WTC11 (cell line): ENCODE measurements around the gene ZBTB7B. TPM values are rescaled to one million over a fixed set of nuclear protein-coding genes. Genes with fewer than 3 reads are reported as not detected.

Experiments used
- ATAC-seq: fragments of 200-7000 bp; cut with Tn5 transposase; 2 replicates; pipeline ENCODE4 v1.10.0; 2021; ENCODE audit warnings: mild to moderate bottlenecking, moderate library complexity
- CTCF ChIA-PET: fragments of 300-600 bp; sonication (Branson Sonifier 250); formaldehyde crosslinking; loops from one replicate; lab custom pipeline; 2021; ENCODE audit warnings: antibody characterized with exemption; lab: Charles Lee
- POLR2A ChIA-PET: fragments of 350-600 bp; sonication (Branson Sonifier 250); formaldehyde crosslinking; loops from one replicate; lab custom pipeline; 2021; ENCODE audit warnings: antibody characterized with exemption; lab: Charles Lee
- DNase-seq: peaks from one replicate; pipeline ENCODE4 v3.0.0; 2021; ENCODE audit warnings: low spot score
- H3K27ac Mint-ChIP-seq: 2 replicates; pipeline ENCODE4 v1.8.0; 2021; ENCODE audit warnings: mixed read lengths
- H3K27me3 Mint-ChIP-seq: 2 replicates; pipeline ENCODE4 v1.8.0; 2021; ENCODE audit warnings: low read depth, mild to moderate bottlenecking, moderate library complexity, mixed read lengths
- H3K36me3 Mint-ChIP-seq: 2 replicates; pipeline ENCODE4 v1.8.0; 2021; ENCODE audit warnings: mixed read lengths
- H3K4me1 Mint-ChIP-seq: 2 replicates; pipeline ENCODE4 v1.8.0; 2022; ENCODE audit warnings: mixed read lengths
- H3K4me3 Mint-ChIP-seq: 2 replicates; pipeline ENCODE4 v1.8.0; 2021; ENCODE audit warnings: mild to moderate bottlenecking, moderate library complexity, mixed read lengths
- H3K9me3 Mint-ChIP-seq: 2 replicates; pipeline ENCODE4 v1.8.0; 2021; ENCODE audit warnings: mixed read lengths
- ARID4B ChIP-seq: sonication (generic); formaldehyde crosslinking; IDR thresholded peaks from 2 replicates; pipeline ENCODE4 v1.8.0; 2023; ENCODE audit warnings: missing genetic modification reagents, mild to moderate bottlenecking, borderline replicate concordance
- ATF2 ChIP-seq: sonication (generic); formaldehyde crosslinking; IDR thresholded peaks from 2 replicates; pipeline ENCODE4 v1.8.1; 2022; ENCODE audit warnings: low read depth, missing genetic modification reagents, borderline replicate concordance
- CDX4 ChIP-seq: fragments of 250-450 bp; sonication (Bioruptor Pico); IDR thresholded peaks from 2 replicates; pipeline ENCODE4 v1.9.0; 2021; ENCODE audit warnings: moderate library complexity, mild to moderate bottlenecking, inconsistent platforms, borderline replicate concordance
- CREM ChIP-seq: sonication (generic); formaldehyde crosslinking; IDR thresholded peaks from 2 replicates; pipeline ENCODE4 v1.8.1; 2022; ENCODE audit warnings: mild to moderate bottlenecking, missing genetic modification reagents, moderate library complexity
- CTCF ChIP-seq: fragments of 200-600 bp; IDR thresholded peaks from 2 replicates; pipeline ENCODE4 v1.8.0; 2022; ENCODE audit warnings: antibody characterized with exemption
- ERG ChIP-seq: fragments of 250-450 bp; sonication (Bioruptor Pico); IDR thresholded peaks from 2 replicates; pipeline ENCODE4 v1.8.0; 2021; ENCODE audit warnings: mild to moderate bottlenecking
- IRF2 ChIP-seq: sonication (generic); formaldehyde crosslinking; IDR thresholded peaks from 2 replicates; pipeline ENCODE4 v1.8.0; 2022; ENCODE audit warnings: low read depth, missing genetic modification reagents, borderline replicate concordance
- NR2C2 ChIP-seq: sonication (generic); formaldehyde crosslinking; IDR thresholded peaks from 2 replicates; pipeline ENCODE4 v1.8.0; 2022; ENCODE audit warnings: mild to moderate bottlenecking, missing genetic modification reagents
- OVOL2 ChIP-seq: fragments of 250-450 bp; sonication (Bioruptor Pico); IDR thresholded peaks from 2 replicates; pipeline ENCODE4 v1.9.0; 2021; ENCODE audit warnings: mild to moderate bottlenecking, borderline replicate concordance
- ZNF121 ChIP-seq: sonication (generic); formaldehyde crosslinking; IDR thresholded peaks from 2 replicates; pipeline ENCODE4 v1.8.0; 2023; ENCODE audit warnings: missing genetic modification reagents
- ZNF317 ChIP-seq: sonication (generic); formaldehyde crosslinking; IDR thresholded peaks from 2 replicates; pipeline ENCODE4 v1.8.1; 2023; ENCODE audit warnings: low read depth, mild to moderate bottlenecking, moderate library complexity, missing genetic modification reagents, borderline replicate concordance
- ZSCAN18 ChIP-seq: fragments of 250-450 bp; sonication (Bioruptor Pico); IDR thresholded peaks from 2 replicates; pipeline ENCODE4 v2.1.2; 2022; ENCODE audit warnings: mild to moderate bottlenecking, moderate library complexity
- total RNA-seq: library from RNA; stranded (reverse); gene quantifications from 3 replicates; pipeline ENCODE4 v1.2.3, GENCODE V29; 2021
- TF ChIP-seq, protein P1 (sequence below): sonication (generic); formaldehyde crosslinking; IDR thresholded peaks from 2 replicates; pipeline ENCODE4 v1.8.0; 2023; ENCODE audit warnings: missing genetic modification reagents
- TF ChIP-seq, protein P2 (sequence below): sonication (generic); formaldehyde crosslinking; IDR thresholded peaks from 2 replicates; pipeline ENCODE4 v1.8.0; 2023; ENCODE audit warnings: mild to moderate bottlenecking, missing genetic modification reagents
- TF ChIP-seq, protein P3 (sequence below): sonication (generic); formaldehyde crosslinking; IDR thresholded peaks from 2 replicates; pipeline ENCODE4 v1.8.1; 2023; ENCODE audit warnings: mild to moderate bottlenecking, moderate library complexity, missing genetic modification reagents

ZBTB7B gene
- total RNA-seq, 1 experiment from 2014 or later, result 29.8 TPM

DNA sequence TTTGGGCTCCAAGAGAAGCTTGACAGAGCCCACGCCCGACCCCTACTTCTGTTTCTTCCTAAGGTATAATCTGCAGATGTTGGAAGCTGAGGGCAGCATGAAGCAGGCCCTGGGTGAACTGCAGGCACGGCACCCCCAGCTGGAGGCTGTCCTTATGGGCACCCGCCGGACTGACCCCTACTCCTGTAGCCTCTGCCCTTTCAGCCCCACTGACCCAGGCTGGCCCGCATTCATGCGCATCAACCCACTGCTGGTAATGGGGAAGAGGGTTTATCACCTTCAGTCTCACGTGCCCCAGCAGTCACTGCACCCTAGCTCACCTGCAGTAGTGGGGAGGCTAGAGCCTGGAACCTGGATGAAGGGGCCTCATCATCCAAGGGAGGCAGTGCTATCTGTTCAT lies 12.3 kb upstream of the ZBTB7B start (continued):
- TF ChIP-seq ATF2, result no peak
- TF ChIP-seq CTCF, result no peak
- no peak for TF ChIP-seq ARID4B (CRISPR knock-in tag)
- no peak for TF ChIP-seq ZNF121 (CRISPR knock-in tag)
- no peak for TF ChIP-seq OVOL2 (CRISPR knock-in tag)
- TF ChIP-seq ERG, result no peak
- TF ChIP-seq CDX4 (CRISPR knock-in tag), result no peak
- TF ChIP-seq, protein P1, sequence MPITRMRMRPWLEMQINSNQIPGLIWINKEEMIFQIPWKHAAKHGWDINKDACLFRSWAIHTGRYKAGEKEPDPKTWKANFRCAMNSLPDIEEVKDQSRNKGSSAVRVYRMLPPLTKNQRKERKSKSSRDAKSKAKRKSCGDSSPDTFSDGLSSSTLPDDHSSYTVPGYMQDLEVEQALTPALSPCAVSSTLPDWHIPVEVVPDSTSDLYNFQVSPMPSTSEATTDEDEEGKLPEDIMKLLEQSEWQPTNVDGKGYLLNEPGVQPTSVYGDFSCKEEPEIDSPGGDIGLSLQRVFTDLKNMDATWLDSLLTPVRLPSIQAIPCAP (CRISPR knock-in tag), result no peak

DNA sequence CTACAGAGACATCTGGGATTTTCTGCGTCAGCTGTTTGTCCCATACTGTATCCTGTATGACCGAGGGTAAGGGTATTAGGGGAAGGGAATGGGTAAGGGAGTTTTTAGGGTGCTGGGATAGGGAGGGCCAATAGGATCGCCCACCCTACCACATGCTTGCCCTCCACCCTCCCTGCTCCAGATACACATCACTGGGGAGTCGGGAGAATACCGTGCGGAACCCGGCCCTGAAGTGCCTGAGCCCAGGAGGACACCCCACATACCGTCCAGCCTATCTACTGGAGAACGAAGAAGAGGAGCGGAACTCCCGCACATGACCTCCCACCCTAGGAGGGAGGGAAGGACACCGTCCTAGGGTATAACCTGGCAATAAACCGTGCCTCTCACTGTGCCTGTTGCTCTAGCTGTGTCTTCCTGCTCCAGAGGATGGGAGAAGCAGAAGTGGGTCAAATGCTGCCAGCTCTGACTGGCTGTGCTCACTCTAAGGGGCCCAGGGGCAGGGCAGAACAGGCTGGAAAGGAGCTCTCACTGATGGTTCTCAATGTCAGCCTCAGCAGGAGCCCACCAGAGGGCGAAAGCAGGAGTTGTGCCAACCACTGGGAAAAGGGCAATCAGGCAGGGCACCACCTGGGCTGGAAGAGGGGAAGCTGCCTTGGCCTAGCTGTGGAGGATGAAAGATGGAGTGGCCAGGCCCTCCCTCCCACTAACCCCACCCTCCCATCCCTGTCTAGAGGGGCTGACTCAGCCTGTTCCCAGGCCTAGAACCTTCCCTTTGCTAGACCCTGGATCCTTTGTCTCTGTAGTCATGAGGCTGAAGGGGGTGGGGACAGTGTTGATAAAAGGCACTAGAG lies 9.7 kb upstream of the ZBTB7B start:
- ChIA-PET CTCF (interaction anchor here (0.5 to 10.3 kb wide), 23 partner anchors 9 to 180 kb away, joined by 3 to 176 read pairs (median 5); partner anchors contain the start of genes ADAM15, FLAD1, KRTCAP2 and PBXIP1), POLR2A (interaction anchor here (0.5 to 13.0 kb wide), 6 partner anchors 9 to 88 kb away, joined by 3 to 176 read pairs (median 4); partner anchors contain the start of genes CKS1B, FLAD1 and SHC1)
- DNase-seq, result no peak
- Mint-ChIP-seq H3K36me3 (peaks cover 19% of the 10 kb centered on the region), H3K27ac (peak overlapping the region; percentile 70), H3K27me3 (no peaks in the 10 kb centered on the region; the same call in 1 of the 2 replicates), H3K9me3 (no peaks in the 10 kb centered on the region), H3K4me1 (peaks cover 11% of the 10 kb centered on the region; the same call in 1 of the 2 replicates), H3K4me3 (no peak overlapping the region)
- ATAC-seq, result peak; percentile 56
- TF ChIP-seq CREM (CRISPR knock-in tag), result no peak
- no peak for TF ChIP-seq ZNF317
- TF ChIP-seq, protein P2, sequence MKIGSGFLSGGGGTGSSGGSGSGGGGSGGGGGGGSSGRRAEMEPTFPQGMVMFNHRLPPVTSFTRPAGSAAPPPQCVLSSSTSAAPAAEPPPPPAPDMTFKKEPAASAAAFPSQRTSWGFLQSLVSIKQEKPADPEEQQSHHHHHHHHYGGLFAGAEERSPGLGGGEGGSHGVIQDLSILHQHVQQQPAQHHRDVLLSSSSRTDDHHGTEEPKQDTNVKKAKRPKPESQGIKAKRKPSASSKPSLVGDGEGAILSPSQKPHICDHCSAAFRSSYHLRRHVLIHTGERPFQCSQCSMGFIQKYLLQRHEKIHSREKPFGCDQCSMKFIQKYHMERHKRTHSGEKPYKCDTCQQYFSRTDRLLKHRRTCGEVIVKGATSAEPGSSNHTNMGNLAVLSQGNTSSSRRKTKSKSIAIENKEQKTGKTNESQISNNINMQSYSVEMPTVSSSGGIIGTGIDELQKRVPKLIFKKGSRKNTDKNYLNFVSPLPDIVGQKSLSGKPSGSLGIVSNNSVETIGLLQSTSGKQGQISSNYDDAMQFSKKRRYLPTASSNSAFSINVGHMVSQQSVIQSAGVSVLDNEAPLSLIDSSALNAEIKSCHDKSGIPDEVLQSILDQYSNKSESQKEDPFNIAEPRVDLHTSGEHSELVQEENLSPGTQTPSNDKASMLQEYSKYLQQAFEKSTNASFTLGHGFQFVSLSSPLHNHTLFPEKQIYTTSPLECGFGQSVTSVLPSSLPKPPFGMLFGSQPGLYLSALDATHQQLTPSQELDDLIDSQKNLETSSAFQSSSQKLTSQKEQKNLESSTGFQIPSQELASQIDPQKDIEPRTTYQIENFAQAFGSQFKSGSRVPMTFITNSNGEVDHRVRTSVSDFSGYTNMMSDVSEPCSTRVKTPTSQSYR (CRISPR knock-in tag), result no peak
- TF ChIP-seq, protein P1 (CRISPR knock-in tag), result no peak
- no peak for TF ChIP-seq ZSCAN18
- TF ChIP-seq IRF2 (CRISPR knock-in tag), result no peak
- TF ChIP-seq NR2C2, result no peak
- TF ChIP-seq, protein P3, sequence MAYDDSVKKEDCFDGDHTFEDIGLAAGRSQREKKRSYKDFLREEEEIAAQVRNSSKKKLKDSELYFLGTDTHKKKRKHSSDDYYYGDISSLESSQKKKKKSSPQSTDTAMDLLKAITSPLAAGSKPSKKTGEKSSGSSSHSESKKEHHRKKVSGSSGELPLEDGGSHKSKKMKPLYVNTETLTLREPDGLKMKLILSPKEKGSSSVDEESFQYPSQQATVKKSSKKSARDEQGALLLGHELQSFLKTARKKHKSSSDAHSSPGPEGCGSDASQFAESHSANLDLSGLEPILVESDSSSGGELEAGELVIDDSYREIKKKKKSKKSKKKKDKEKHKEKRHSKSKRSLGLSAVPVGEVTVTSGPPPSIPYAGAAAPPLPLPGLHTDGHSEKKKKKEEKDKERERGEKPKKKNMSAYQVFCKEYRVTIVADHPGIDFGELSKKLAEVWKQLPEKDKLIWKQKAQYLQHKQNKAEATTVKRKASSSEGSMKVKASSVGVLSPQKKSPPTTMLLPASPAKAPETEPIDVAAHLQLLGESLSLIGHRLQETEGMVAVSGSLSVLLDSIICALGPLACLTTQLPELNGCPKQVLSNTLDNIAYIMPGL (CRISPR knock-in tag), result no peak
